IMR-90 (cell line): ENCODE data around the gene AGBL1. TPM values are rescaled to one million over a fixed set of nuclear protein-coding genes. Genes with fewer than 3 reads are reported as not detected.

Experiments
- ATAC-seq: fragments of 200-7000 bp; cut with Tn5 transposase; 2 replicates; pipeline ENCODE4 v1.9.1; 2020; ENCODE audit warnings: low read depth, mild to moderate bottlenecking, moderate library complexity
- BruUV-seq: library from RNA; stranded (reverse); fragments of 400-500 nt; replicated peaks from 2 replicates; lab custom pipeline; 2021; lab: Mats Ljungman, UMichigan
- CTCF ChIA-PET: fragments of 300-600 bp; formaldehyde crosslinking; extraction: SDS; loops from one replicate; lab custom pipeline; 2021; ENCODE audit warnings: antibody characterized with exemption; lab: Yijun Ruan, JAX
- POLR2A ChIA-PET: fragments of 300-600 bp; sonication (Branson Sonifier 250); formaldehyde crosslinking; loops from one replicate; lab custom pipeline; 2022; ENCODE audit warnings: antibody characterized with exemption; ENCODE audit not compliant: unreplicated experiment; lab: Charles Lee
- DNase-seq: peaks from one replicate; pipeline ENCODE4 v3.0.0; 2013
- H2AFZ ChIP-seq: replicated peaks from 2 replicates; pipeline ENCODE3; 2013; ENCODE audit warnings: low read length, mild to moderate bottlenecking; ENCODE audit not compliant: poor library complexity
- H2AK5ac ChIP-seq: 2 replicates; pipeline ENCODE4 v1.6.1; 2013; ENCODE audit warnings: low read depth, low read length, inconsistent platforms
- H2AK9ac ChIP-seq: replicated peaks from 2 replicates; pipeline ENCODE3; 2013; ENCODE audit warnings: mild to moderate bottlenecking, low read depth, low read length, moderate library complexity; ENCODE audit not compliant: poor library complexity
- H2BK120ac ChIP-seq: 2 replicates; pipeline ENCODE4 v1.6.1; 2013; ENCODE audit warnings: low read depth, low read length, inconsistent platforms
- H2BK15ac ChIP-seq: 3 replicates; pipeline ENCODE4 v1.6.1; 2013; ENCODE audit warnings: low read depth, low read length, inconsistent platforms
- H2BK20ac ChIP-seq: 2 replicates; pipeline ENCODE4 v1.6.1; 2013; ENCODE audit warnings: low read depth, mild to moderate bottlenecking, inconsistent platforms, low read length, moderate library complexity
- H2BK5ac ChIP-seq: 2 replicates; pipeline ENCODE4 v1.6.1; 2013; ENCODE audit warnings: mild to moderate bottlenecking, low read depth, low read length, inconsistent platforms; ENCODE audit not compliant: poor library complexity, severe bottlenecking
- H3K14ac ChIP-seq: replicated peaks from 2 replicates; pipeline ENCODE4 v1.6.1; 2013; ENCODE audit warnings: low read depth, low read length, inconsistent platforms
- H3K18ac ChIP-seq: 2 replicates; pipeline ENCODE4 v1.6.1; 2013; ENCODE audit warnings: low read depth, low read length, control low read depth
- H3K23ac ChIP-seq: 2 replicates; pipeline ENCODE4 v1.6.1; 2013; ENCODE audit warnings: low read depth, low read length, inconsistent platforms
- H3K27ac ChIP-seq: 2 replicates; pipeline ENCODE4 v1.5.1; 2013; ENCODE audit warnings: mild to moderate bottlenecking, control low read depth, low read length; ENCODE audit not compliant: insufficient read depth
- H3K27me3 ChIP-seq: 2 replicates; pipeline ENCODE4 v1.6.1; 2013; ENCODE audit warnings: low read length; ENCODE audit not compliant: control insufficient read depth, insufficient read depth
- H3K36me3 ChIP-seq: 2 replicates; pipeline ENCODE4 v1.6.1; 2013; ENCODE audit warnings: low read length, mixed read lengths; ENCODE audit not compliant: control insufficient read depth, insufficient read depth
- H3K4ac ChIP-seq: 2 replicates; pipeline ENCODE4 v1.6.1; 2013; ENCODE audit warnings: low read depth, low read length, inconsistent platforms
- H3K4me1 ChIP-seq: 2 replicates; pipeline ENCODE4 v1.6.1; 2013; ENCODE audit warnings: low read length, mixed read lengths; ENCODE audit not compliant: control insufficient read depth, insufficient read depth
- H3K4me2 ChIP-seq: 2 replicates; pipeline ENCODE4 v1.6.1; 2013; ENCODE audit warnings: low read depth, mild to moderate bottlenecking, control low read depth, low read length, moderate library complexity
- H3K4me3 ChIP-seq: 2 replicates; pipeline ENCODE4 v1.5.1; 2013; ENCODE audit warnings: low read depth, mild to moderate bottlenecking, control low read depth, low read length, moderate library complexity; ENCODE audit not compliant: insufficient read depth
- H3K56ac ChIP-seq: 2 replicates; pipeline ENCODE4 v1.6.1; 2013; ENCODE audit warnings: low read length, inconsistent platforms; ENCODE audit not compliant: insufficient read depth; ENCODE audit errors: extremely low read depth
- H3K79me1 ChIP-seq, 2 experiments: 2 replicates each; pipeline ENCODE4 v1.6.1; 2013; ENCODE audit warnings: low read length in 2 of 2, inconsistent platforms in 1 of 2, low read depth in 1 of 2
- H3K9ac ChIP-seq: 2 replicates; pipeline ENCODE4 v1.6.1; 2013; ENCODE audit warnings: low read depth, low read length, control low read depth
- H3K9me1 ChIP-seq: 2 replicates; pipeline ENCODE4 v1.6.1; 2013; ENCODE audit warnings: low read length, inconsistent platforms; ENCODE audit not compliant: insufficient read depth
- H3K9me3 ChIP-seq: 2 replicates; pipeline ENCODE4 v1.6.1; 2013; ENCODE audit warnings: low read length; ENCODE audit not compliant: control insufficient read depth, insufficient read depth
- H4K20me1 ChIP-seq: 2 replicates; pipeline ENCODE4 v1.6.1; 2013; ENCODE audit warnings: low read length, inconsistent platforms; ENCODE audit not compliant: insufficient read depth
- H4K5ac ChIP-seq: 2 replicates; pipeline ENCODE4 v1.6.1; 2013; ENCODE audit warnings: mild to moderate bottlenecking, low read depth, low read length, control low read depth
- H4K8ac ChIP-seq, 2 experiments: 2 replicates each; pipeline ENCODE4 v1.6.1; 2013; ENCODE audit warnings: low read depth in 2 of 2, low read length in 2 of 2, control low read depth in 1 of 2, inconsistent platforms in 1 of 2
- H4K91ac ChIP-seq: 2 replicates; pipeline ENCODE4 v1.6.1; 2013; ENCODE audit warnings: low read depth, low read length, inconsistent platforms; ENCODE audit not compliant: insufficient read depth
- BHLHE40 ChIP-seq: fragments of 150-350 bp; IDR thresholded peaks from 2 replicates; pipeline ENCODE4 v1.6.1; 2016; ENCODE audit warnings: mild to moderate bottlenecking, low read depth, low read length
- CHD1 ChIP-seq: IDR thresholded peaks from 2 replicates; pipeline ENCODE4 v1.6.1; 2012; ENCODE audit warnings: low read depth, low read length, improper control_type of control experiment
- CTCF ChIP-seq: conservative IDR thresholded peaks from 2 replicates; pipeline ENCODE4 v1.5.1; 2012; ENCODE audit warnings: mild to moderate bottlenecking, low read depth, low read length, improper control_type of control experiment
- ELK1 ChIP-seq: fragments of 150-350 bp; IDR thresholded peaks from 2 replicates; pipeline ENCODE4 v1.6.1; 2016; ENCODE audit warnings: low read depth, mild to moderate bottlenecking, low read length, moderate library complexity, borderline replicate concordance
- FOS ChIP-seq: fragments of 150-350 bp; IDR thresholded peaks from 2 replicates; pipeline ENCODE4 v1.6.1; 2016; ENCODE audit warnings: low read depth, low read length
- MAFK ChIP-seq: IDR thresholded peaks from 2 replicates; pipeline ENCODE4 v1.6.1; 2012; ENCODE audit warnings: low read depth, low read length, improper control_type of control experiment
- MAZ ChIP-seq: IDR thresholded peaks from 2 replicates; pipeline ENCODE4 v1.6.1; 2012; ENCODE audit warnings: low read depth, mild to moderate bottlenecking, low read length, improper control_type of control experiment, moderate library complexity, borderline replicate concordance
- MXI1 ChIP-seq: IDR thresholded peaks from 2 replicates; pipeline ENCODE4 v1.6.1; 2012; ENCODE audit warnings: low read depth, mild to moderate bottlenecking, low read length, moderate library complexity, borderline replicate concordance
- NFE2L2 ChIP-seq: fragments of 150-350 bp; IDR thresholded peaks from 2 replicates; pipeline ENCODE4 v1.6.1; 2016; ENCODE audit warnings: low read depth, mild to moderate bottlenecking, low read length
- POLR2A ChIP-seq: IDR thresholded peaks from 2 replicates; pipeline ENCODE4 v1.6.1; 2012; ENCODE audit warnings: mild to moderate bottlenecking, low read depth, low read length
- RAD21 ChIP-seq: IDR thresholded peaks from 2 replicates; pipeline ENCODE4 v1.6.1; 2012; ENCODE audit warnings: low read length, improper control_type of control experiment
- RCOR1 ChIP-seq: IDR thresholded peaks from 2 replicates; pipeline ENCODE4 v1.6.1; 2012; ENCODE audit warnings: mild to moderate bottlenecking, low read length, improper control_type of control experiment; ENCODE audit not compliant: insufficient replicate concordance
- RFX5 ChIP-seq: IDR thresholded peaks from 2 replicates; pipeline ENCODE4 v1.8.0; 2012; ENCODE audit warnings: low read depth, mild to moderate bottlenecking, low read length, moderate library complexity
- SMC3 ChIP-seq: fragments of 150-350 bp; IDR thresholded peaks from 2 replicates; pipeline ENCODE4 v1.6.1; 2016; ENCODE audit warnings: low read depth, mild to moderate bottlenecking, antibody characterized with exemption, low read length, moderate library complexity
- USF2 ChIP-seq: fragments of 150-350 bp; IDR thresholded peaks from 2 replicates; pipeline ENCODE4 v1.6.1; 2017; ENCODE audit warnings: mild to moderate bottlenecking, antibody characterized with exemption, low read length, low read depth
- WGBS, 2 experiments: methylation state at CpG; one replicate each; pipeline versions ENCODE4 v1.1.5 to v1.1.7; 2013; ENCODE audit warnings: missing lambda C conversion rate in 2 of 2; ENCODE audit not compliant: insufficient read length in 1 of 2; ENCODE audit errors: extremely low coverage in 2 of 2; 5-methylcytosine and 5-hydroxymethylcytosine counted together
- dilution Hi-C: fragments of 300-500 bp; cut with HindIII; formaldehyde crosslinking; loops from one replicate; pipeline ENCODE4 v1.14.3; 2018; ENCODE audit warnings: low sequenced_read_pairs; ENCODE audit not compliant: unreplicated experiment
- in situ Hi-C: fragments of 300-500 bp; cut with MboI; formaldehyde crosslinking; loops from 3 replicates; pipeline ENCODE4 v1.14.3; 2019; ENCODE audit warnings: low sequenced_read_pairs, inconsistent platforms, mixed read lengths
- intact Hi-C: fragments of 100-400 bp; cut with micrococcal nuclease; formaldehyde crosslinking; loops from 2 replicates; pipeline ENCODE4 v1.10.0; 2022
- polyA plus RNA-seq, 3 experiments: library from polyadenylated mRNA; depleted of rRNA; stranded (reverse); fragments of >200 nt; gene quantifications; 2 replicates each; pipeline ENCODE4 v1.2.3, GENCODE V29; 2012; ENCODE audit warnings: low replicate concordance in 1 of 3
- total RNA-seq: library from RNA; depleted of rRNA; stranded (reverse); fragments of >200 nt; gene quantifications from 2 replicates; pipeline ENCODE4 v1.2.3, GENCODE V29; 2012

The AGBL1 gene
- total and polyA plus RNA-seq, 2 of the 4 experiments (the other 2 are of a cell fraction): not detected

GRCh38 chr15:86879250-86880229, 799.9 kb downstream of the AGBL1 start:
- DNase-seq (no peak), ATAC-seq (no peak)
- Histone ChIP-seq H2AFZ (no peak overlapping the region), H2AK9ac (no peak overlapping the region), H2BK5ac (no peak overlapping the region), H4K91ac (no peak overlapping the region), H3K36me3 (no peaks in the 10 kb centered on the region), H3K4me2 (no peak overlapping the region), H2AK5ac (no peak overlapping the region), H3K27me3 (no peaks in the 10 kb centered on the region), H3K27ac (no peak overlapping the region), H3K79me1 (no peaks in the 10 kb centered on the region), H3K4me1 (no peaks in the 10 kb centered on the region), H3K14ac (no peak overlapping the region), H4K5ac (no peak overlapping the region), H2BK15ac (no peak overlapping the region), H2BK20ac (no peak overlapping the region), H4K20me1 (no peaks in the 10 kb centered on the region), H3K4ac (no peak overlapping the region), H2BK120ac (no peak overlapping the region), H3K9me3 (peaks cover 19% of the 10 kb centered on the region), H3K18ac (no peak overlapping the region), H3K23ac (no peak overlapping the region), H3K9ac (no peak overlapping the region), H3K9me1 (no peaks in the 10 kb centered on the region), H4K8ac (no peak overlapping the region), H3K4me3 (no peak overlapping the region), H3K56ac (no peak overlapping the region)
- intact Hi-C loops: no loop called here
- no peak for TF ChIP-seq CHD1
- TF ChIP-seq NFE2L2: no peak
- TF ChIP-seq RCOR1: no peak
- no peak for TF ChIP-seq RFX5
- TF ChIP-seq CTCF: no peak
- TF ChIP-seq MXI1: no peak
- no peak for TF ChIP-seq SMC3
- TF ChIP-seq POLR2A: no peak
- no peak for TF ChIP-seq RAD21
- no peak for TF ChIP-seq ELK1
- no peak for TF ChIP-seq FOS
- TF ChIP-seq BHLHE40: no peak
- no peak for TF ChIP-seq USF2
- no peak for TF ChIP-seq MAZ
- no peak for TF ChIP-seq MAFK
- WGBS, 2 experiments: no CpG with 5 or more reads among the region's 10 CpGs
- dilution Hi-C loops: no loop called here
- in situ Hi-C loops: no loop called here
- ChIA-PET CTCF (no interaction called here), POLR2A (no interaction called here)
- BruUV-seq: no TSS peak
